Activated CD4-positive, alpha-beta T cell treated with anti-CD3 and anti-CD28 coated beads, Interleukin-2, amount 10 ng/mL, durations not matched to agents 7 days and 5 days (primary cell): Measurements from ENCODE around the gene KLK15. TPM values are rescaled to one million over a fixed set of nuclear protein-coding genes. Genes with fewer than 3 reads are reported as not detected.

Experiments used
- CTCF ChIA-PET: fragments of 350-600 bp; sonication (Branson Sonifier 250); formaldehyde crosslinking; loops from one replicate; lab custom pipeline; 2021; ENCODE audit warnings: antibody characterized with exemption; lab: Charles Lee
- POLR2A ChIA-PET: fragments of 350-600 bp; sonication (Branson Sonifier 250); formaldehyde crosslinking; loops from one replicate; lab custom pipeline; 2021; ENCODE audit warnings: antibody characterized with exemption; lab: Charles Lee
- DNase-seq: peaks from one replicate; pipeline ENCODE4 v3.0.0-alpha.2; 2020
- H3K27ac Mint-ChIP-seq: one replicate; pipeline ENCODE4 v1.8.0; 2021; ENCODE audit warnings: mild to moderate bottlenecking, moderate library complexity, mixed read lengths
- H3K27me3 Mint-ChIP-seq: one replicate; pipeline ENCODE4 v1.8.0; 2021; ENCODE audit warnings: mixed read lengths
- H3K36me3 Mint-ChIP-seq: one replicate; pipeline ENCODE4 v1.8.0; 2021; ENCODE audit warnings: low read depth, mixed read lengths
- H3K4me1 Mint-ChIP-seq: one replicate; pipeline ENCODE4 v1.8.0; 2021; ENCODE audit warnings: mixed read lengths
- H3K4me3 Mint-ChIP-seq: one replicate; pipeline ENCODE4 v1.8.0; 2021; ENCODE audit warnings: mild to moderate bottlenecking, moderate library complexity, mixed read lengths
- H3K9me3 Mint-ChIP-seq: one replicate; pipeline ENCODE4 v1.8.0; 2021; ENCODE audit warnings: mixed read lengths
- total RNA-seq, 2 experiments: library from RNA; stranded (reverse); gene quantifications; one replicate each; pipeline ENCODE4 v1.2.3, GENCODE V29; 2021

The KLK15 gene
- total RNA-seq, 2 experiments from 2014 or later, result not detected

DNA sequence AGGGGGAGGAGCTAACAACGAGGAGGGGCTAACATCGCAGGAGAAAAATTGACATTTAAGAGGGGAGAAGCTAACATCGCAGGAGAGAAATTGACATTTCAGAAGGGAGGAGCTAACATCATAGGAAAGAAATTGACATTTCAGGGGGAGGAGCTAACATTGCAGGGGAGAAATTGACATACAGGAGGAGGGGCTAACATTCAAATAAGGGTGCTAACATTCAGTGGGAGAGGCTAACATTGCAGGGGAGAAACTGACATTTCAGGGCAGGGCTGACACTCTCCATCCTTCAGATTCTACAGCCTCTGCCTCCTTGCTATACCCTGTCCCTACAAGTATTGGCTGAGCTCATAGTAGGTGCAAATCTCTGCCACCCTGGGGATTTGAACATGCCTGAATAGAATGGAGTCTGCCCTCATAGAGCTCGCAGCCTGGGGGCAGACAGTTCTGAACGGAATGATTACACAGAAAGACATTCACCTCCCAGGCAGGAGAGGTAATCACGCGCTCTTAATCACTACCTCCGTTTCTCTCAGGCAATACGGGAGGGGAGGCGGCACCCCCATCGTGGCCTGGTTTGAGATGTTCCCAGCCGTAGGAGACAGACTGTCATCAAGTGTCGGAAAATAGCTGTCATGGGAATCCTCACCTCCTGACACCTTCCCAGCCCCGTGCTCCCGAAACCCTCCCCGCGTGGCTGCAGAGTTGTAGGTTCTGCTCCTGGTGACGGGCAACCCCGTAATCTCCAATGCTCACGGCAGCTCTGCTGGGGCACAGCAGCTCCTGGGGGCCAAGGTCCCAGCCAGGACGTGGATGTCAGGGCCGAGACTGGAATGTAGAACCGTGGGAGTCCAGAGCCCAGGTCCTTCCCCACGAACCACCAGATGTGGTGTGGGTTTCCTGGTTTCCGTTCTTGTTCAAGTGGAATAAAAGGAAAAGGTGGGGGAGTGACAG, 53.6 kb downstream of the KLK15 start:
- Mint-ChIP-seq H3K36me3 (no peaks in the 10 kb centered on the region), H3K4me3 (no peak overlapping the region), H3K27me3 (peaks cover 49% of the 10 kb centered on the region), H3K9me3 (no peaks in the 10 kb centered on the region), H3K4me1 (peaks cover 11% of the 10 kb centered on the region), H3K27ac (no peak overlapping the region)
- ChIA-PET POLR2A (interaction anchor here (0.6 to 1.3 kb wide), 2 partner anchors 47 to 55 kb away, joined by 5 read pairs; no protein-coding TSS in a partner anchor), CTCF (interaction anchor here (0.9 to 2.5 kb wide), 2 partner anchors 223 to 415 kb away, joined by 5 to 7 read pairs; no protein-coding TSS in a partner anchor)
- no peak for DNase-seq

DNA sequence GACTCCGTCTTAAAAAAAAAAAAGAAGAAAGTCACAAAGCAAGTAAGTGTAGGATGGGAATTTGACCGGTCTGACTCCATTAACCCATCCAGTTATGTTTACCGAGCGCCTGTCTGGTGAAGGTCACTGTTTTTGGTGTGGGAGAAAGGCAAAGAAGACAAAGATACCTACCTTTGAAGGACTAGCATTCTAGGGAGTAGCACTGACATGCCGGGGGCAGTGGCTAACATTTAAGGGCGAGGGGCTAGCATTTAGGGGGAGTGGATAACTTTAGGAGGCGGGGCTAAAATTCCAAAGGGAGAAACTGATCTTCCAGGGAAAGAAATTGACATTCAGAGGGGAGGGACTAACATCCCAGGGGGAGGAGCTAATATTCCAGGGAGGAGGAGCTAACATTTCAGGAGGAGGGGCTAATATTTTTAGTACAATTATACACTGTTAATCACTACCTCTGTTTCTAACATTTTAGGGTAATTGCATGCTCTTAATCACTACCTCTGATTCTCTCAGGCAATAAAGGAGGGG, 54.4 kb downstream of the KLK15 start:
- Mint-ChIP-seq H3K27me3 (peaks cover 49% of the 10 kb centered on the region), H3K4me3 (no peak overlapping the region), H3K4me1 (peaks cover 11% of the 10 kb centered on the region), H3K27ac (no peak overlapping the region), H3K36me3 (no peaks in the 10 kb centered on the region), H3K9me3 (no peaks in the 10 kb centered on the region)
- DNase-seq, result no peak
- ChIA-PET CTCF (interaction anchor here (0.9 kb wide), 1 partner anchor 415 kb away, joined by 5 read pairs; no protein-coding TSS in a partner anchor), POLR2A (interaction anchor here (1.3 kb wide), 1 partner anchor 54 kb away, joined by 5 read pairs; no protein-coding TSS in a partner anchor)

DNA sequence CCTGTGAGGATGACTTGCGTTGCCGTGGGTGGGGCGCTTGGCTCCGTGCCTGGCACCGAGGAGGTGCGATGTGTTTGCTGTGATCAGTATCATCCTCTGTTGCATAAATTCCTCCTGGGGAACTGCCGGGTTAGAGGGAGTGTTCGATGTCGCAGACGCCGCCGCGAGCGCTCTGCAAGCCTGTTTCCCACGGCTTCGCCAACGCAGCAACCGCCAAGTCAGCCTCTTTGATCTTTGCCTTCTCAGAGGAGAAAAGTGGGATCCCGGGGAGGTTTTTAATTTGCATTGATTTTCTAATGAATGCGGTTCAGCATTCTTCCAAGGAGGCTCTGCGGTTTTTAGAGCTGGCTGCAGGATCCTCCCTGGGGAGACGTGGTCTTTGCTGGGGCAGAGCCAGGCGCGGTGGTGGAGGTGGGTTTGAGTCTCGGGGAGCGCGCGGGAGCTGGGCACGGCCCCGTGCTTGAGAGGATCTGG, 55.5 kb downstream of the KLK15 start:
- Mint-ChIP-seq H3K27me3 (peaks cover 49% of the 10 kb centered on the region), H3K4me3 (no peak overlapping the region), H3K9me3 (no peaks in the 10 kb centered on the region), H3K27ac (no peak overlapping the region), H3K4me1 (peaks cover 3% of the 10 kb centered on the region), H3K36me3 (no peaks in the 10 kb centered on the region)
- POLR2A ChIA-PET, result no interaction called here
- CTCF ChIA-PET, result no interaction called here
- no peak for DNase-seq

- no peak for DNase-seq
- H3K9me3 Mint-ChIP-seq, result no peaks in the 10 kb centered on the region
- ChIA-PET CTCF (interaction anchor here (0.6 kb wide), 1 partner anchor 101 kb away, joined by 3 read pairs; no protein-coding TSS in a partner anchor), POLR2A (no interaction called here)
- no peak overlapping the region for H3K27ac Mint-ChIP-seq
- no peaks in the 10 kb centered on the region for H3K36me3 Mint-ChIP-seq
- H3K4me1 Mint-ChIP-seq, result no peaks in the 10 kb centered on the region
- H3K4me3 Mint-ChIP-seq, result no peak overlapping the region
- H3K27me3 Mint-ChIP-seq, result peaks cover 46% of the 10 kb centered on the region
Measured at GRCh38 chr19:50777261-50777660, 56.1 kb downstream of the KLK15 start.

GRCh38 chr19:50776131-50776530, 57.2 kb downstream of the KLK15 start:
- no peak for DNase-seq
- no peaks in the 10 kb centered on the region for H3K9me3 Mint-ChIP-seq
- H3K4me1 Mint-ChIP-seq, result no peaks in the 10 kb centered on the region
- no peak overlapping the region for H3K27ac Mint-ChIP-seq
- no peaks in the 10 kb centered on the region for H3K36me3 Mint-ChIP-seq
- ChIA-PET POLR2A (interaction anchor here (0.6 kb wide), 1 partner anchor 10 kb away, joined by 5 read pairs; no protein-coding TSS in a partner anchor), CTCF (no interaction called here)
- no peak overlapping the region for H3K4me3 Mint-ChIP-seq
- H3K27me3 Mint-ChIP-seq, result peaks cover 46% of the 10 kb centered on the region

Other genes starting within 250 kb of the KLK15 start
- not detected for gene SYT3, start 193.7 kb downstream of the KLK15 start, total RNA-seq
- gene C19orf81, start 184.1 kb downstream of the KLK15 start, total RNA-seq, result not detected
- not detected for gene SHANK1, start 113.8 kb downstream of the KLK15 start, total RNA-seq
- gene CLEC11A, start 110.2 kb downstream of the KLK15 start, total RNA-seq, result 1 to 10 TPM; 1.3 to 1.5 TPM
- gene GPR32, start 63.1 kb downstream of the KLK15 start, total RNA-seq, result not detected
- not detected for gene ACP4, start 43.2 kb downstream of the KLK15 start, total RNA-seq
- gene KLK1, start 9.8 kb downstream of the KLK15 start, total RNA-seq, result 1 to 10 TPM in 1 of 2 experiments, under 1 TPM in 1; 0.75 to 1.1 TPM
- gene KLK3, start 21.3 kb upstream of the KLK15 start, total RNA-seq, result not detected
- gene KLK2, start 39.9 kb upstream of the KLK15 start, total RNA-seq, result not detected
- not detected for gene KLK4, start 77.8 kb upstream of the KLK15 start, total RNA-seq
- gene KLK5, start 119.5 kb upstream of the KLK15 start, total RNA-seq, result not detected
- not detected for gene KLK6, start 136.0 kb upstream of the KLK15 start, total RNA-seq
- not detected for gene KLK7, start 150.3 kb upstream of the KLK15 start, total RNA-seq
- not detected for gene KLK8, start 168.0 kb upstream of the KLK15 start, total RNA-seq
- gene KLK10, start 186.1 kb upstream of the KLK15 start, total RNA-seq, result not detected
- gene KLK11, start 193.0 kb upstream of the KLK15 start, total RNA-seq, result not detected
- not detected for gene KLK12, start 201.4 kb upstream of the KLK15 start, total RNA-seq
- gene KLK13, start 231.5 kb upstream of the KLK15 start, total RNA-seq, result not detected
- gene KLK14, start 249.3 kb upstream of the KLK15 start, total RNA-seq, result under 1 TPM; 0.35 to 0.67 TPM